Stimulated activated CD8-positive, alpha-beta memory T cell treated with anti-CD3 and anti-CD28 coated beads, Interleukin-15, amount 100 ng/mL, for 1 hour (primary cell): ENCODE results near the gene MRC2.
"Not testable (repeated sequence)": the region's sequence is repeated elsewhere in the genome, so short reads cannot be mapped to it uniquely, and the experiment has no call there.

Source experiments
- DNase-seq: peaks from one replicate; pipeline ENCODE4 v3.0.0-alpha.2; 2020; ENCODE audit warnings: low read depth

Gene MRC2

DNA sequence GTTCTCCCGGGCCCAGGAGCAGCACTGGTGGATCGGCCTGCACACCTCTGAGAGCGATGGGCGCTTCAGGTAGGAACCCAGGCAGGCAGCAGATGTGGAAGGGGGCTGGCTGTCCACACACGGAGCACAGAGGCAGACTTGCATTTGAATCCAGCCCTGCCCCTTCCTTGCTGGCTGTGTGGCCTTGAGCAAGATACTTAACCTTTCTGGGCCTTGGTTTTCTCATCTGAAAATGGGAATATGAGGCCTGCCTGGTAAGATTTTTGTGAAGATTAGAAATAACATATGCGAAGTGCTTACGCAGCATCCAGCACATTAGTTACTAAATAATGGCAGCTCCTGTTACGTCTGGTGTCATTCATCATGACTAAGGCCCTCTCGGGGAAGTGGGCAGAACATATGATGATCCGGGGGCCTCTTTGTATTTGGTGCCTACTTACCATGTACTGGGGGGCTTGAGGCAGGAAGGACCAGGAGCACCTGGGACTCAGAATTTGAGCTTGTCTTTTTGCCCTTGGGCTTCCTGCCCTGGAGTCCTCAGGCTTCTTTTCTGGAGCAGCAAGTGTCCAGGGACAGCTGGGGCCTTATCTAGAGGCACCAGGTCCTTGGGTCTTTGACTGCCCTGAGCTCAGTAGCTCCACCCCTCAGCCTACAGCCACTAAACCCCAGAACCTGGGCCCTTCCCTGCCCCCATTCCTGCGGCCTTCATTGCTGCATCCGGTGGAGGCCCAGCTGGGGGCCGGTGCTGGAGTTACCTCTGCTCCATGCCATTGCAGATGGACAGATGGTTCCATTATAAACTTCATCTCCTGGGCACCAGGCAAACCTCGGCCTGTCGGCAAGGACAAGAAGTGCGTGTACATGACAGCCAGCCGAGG, 53.8 kb downstream of the MRC2 start:
- no peak for DNase-seq

DNA sequence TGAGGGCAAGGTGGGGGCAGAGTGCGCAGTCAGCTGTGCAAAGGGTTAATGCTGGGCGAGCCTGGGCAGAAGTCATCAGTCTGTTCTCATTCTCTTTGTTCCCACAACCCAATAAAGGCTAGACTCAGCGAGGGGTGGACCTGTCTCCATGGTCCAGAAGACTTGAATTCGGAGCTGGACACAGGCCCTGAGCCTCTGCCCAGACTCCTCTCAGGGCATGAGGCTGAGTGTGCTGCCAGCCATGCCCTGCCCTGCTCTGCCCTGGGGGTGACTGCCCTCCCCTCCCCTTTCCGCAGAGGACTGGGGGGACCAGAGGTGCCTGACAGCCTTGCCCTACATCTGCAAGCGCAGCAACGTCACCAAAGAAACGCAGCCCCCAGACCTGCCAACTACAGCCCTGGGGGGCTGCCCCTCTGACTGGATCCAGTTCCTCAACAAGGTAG, 54.5 kb downstream of the MRC2 start:
- DNase-seq, result no peak

DNA sequence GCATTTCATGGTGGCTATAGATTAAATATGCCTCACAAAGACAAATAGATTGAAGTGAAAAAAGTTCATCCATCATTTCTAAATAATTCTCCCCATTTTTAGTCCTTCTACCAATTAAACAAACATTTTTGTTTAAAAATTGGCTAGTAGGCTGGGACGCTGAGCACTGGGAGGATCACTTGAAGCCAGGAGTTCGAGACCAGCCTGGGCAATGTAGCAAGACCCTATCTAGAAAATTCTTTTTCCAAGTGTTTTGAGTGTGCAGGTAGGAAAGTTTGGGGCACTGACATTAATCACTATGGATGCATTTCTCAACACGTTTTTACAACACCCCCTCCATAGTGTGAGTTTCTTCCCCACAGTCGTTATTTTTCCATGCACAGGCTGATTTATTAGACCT, 56.7 kb downstream of the MRC2 start:
- no peak for DNase-seq

DNA sequence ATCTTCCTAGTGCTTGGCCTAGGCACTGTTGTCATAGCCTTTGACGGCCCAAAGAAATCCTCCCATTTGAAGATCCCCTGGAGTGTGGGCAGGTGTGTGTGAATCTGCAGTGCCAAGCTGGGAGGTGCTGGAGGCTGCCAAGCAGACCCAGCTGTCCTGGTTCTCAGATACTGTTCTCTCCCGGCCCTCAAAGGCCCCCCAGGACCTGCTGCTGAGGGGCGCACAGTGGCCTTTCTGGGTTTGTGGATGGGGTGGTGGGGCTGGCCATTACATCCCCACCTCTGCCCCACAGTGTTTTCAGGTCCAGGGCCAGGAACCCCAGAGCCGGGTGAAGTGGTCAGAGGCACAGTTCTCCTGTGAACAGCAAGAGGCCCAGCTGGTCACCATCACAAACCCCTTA, 60.5 kb downstream of the MRC2 start:
- DNase-seq, result no peak

DNA sequence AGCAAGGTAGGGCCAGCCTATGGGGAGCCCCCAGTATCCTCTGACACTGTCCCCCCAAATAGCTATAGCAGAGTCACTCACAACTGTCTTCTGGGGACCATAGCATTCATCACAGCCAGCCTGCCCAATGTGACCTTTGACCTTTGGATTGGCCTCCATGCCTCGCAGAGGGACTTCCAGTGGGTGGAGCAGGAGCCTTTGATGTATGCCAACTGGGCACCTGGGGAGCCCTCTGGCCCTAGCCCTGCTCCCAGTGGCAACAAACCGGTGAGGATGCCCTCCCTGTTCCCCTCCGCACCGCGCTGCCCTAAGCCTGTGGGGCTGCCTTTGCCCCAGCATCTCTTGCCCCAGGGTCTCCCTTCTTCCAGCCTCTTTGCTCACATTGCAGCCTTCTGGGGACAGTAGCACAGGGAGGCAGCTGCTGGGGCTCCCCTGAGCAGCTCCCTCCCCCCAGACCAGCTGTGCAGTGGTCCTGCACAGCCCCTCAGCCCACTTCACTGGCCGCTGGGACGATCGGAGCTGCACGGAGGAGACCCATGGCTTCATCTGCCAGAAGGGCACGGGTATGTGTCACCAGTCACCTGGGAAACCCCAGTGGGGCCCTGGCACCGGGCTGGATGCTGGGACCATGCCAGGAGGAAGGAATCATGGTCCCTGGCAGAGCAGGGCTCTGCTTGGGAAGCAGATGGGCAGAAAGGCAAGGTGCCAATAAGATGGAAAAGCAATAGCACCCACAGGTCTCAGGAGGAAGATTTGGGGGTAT, 61.1 kb downstream of the MRC2 start:
- no peak for DNase-seq

DNA sequence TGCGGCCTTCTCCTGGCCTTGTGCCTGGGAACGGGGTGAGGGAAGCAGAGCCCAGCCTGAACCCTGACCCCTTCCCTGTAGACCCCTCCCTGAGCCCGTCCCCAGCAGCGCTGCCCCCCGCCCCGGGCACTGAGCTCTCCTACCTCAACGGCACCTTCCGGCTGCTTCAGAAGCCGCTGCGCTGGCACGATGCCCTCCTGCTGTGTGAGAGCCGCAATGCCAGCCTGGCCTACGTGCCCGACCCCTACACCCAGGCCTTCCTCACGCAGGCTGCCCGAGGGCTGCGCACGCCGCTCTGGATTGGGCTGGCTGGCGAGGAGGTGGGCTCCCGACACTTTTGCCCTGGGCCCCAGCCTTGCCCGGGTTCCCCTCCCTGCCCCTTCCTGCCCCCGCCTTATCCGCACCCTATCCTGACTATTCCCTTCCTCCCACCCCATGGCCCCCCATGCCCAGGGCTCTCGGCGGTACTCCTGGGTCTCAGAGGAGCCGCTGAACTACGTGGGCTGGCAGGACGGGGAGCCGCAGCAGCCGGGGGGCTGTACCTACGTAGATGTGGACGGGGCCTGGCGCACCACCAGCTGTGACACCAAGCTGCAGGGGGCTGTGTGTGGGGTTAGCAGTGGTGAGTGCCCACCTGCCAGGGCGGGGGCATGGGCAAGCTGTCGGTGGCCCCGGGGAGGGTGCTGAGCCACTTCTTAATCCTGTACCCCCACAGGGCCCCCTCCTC, 62.1 kb downstream of the MRC2 start:
- no peak for DNase-seq

DNA sequence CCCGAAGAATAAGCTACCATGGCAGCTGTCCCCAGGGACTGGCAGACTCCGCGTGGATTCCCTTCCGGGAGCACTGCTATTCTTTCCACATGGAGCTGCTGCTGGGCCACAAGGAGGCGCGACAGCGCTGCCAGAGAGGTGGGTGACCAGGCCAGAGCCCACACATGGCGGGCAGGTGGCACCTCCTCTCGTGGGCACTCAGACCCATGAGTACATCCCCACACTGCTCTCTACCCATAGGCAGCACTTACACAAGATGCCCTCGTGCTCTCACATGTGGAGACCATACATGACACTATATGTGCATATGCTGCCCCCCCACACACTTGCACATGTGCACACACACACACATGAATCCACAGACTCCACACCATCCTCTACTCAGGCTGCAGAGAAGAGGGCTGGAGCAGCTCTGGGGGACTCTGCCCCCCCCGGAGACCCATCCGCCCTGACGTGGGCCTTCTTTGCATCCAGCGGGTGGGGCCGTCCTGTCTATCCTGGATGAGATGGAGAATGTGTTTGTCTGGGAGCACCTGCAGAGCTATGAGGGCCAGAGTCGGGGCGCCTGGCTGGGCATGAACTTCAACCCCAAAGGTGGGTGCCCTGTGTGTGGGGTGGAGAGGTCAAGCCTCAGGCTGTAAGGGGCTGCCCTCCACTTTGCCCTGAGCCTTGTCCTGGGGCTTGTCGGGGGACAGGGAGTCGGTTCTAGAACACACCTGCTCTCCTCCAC, 62.9 kb downstream of the MRC2 start:
- DNase-seq, result no peak

DNA sequence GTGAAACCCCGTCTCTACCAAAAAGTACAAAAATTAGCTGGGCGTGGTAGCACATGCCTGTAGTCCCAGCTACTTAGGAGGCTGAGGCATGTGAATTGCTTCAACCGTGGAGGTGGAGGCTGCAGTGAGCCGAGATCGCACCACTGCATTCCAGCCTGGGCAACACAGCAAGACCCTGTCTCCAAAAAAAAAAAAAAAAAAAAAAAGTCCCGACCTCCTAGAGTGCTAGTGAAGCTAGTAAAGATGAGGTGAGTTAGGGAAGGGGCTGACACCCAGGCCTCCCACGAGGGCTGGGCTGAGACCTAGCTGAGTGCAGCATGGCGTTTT, 64.1 kb downstream of the MRC2 start:
- not testable (repeated sequence) for DNase-seq

DNA sequence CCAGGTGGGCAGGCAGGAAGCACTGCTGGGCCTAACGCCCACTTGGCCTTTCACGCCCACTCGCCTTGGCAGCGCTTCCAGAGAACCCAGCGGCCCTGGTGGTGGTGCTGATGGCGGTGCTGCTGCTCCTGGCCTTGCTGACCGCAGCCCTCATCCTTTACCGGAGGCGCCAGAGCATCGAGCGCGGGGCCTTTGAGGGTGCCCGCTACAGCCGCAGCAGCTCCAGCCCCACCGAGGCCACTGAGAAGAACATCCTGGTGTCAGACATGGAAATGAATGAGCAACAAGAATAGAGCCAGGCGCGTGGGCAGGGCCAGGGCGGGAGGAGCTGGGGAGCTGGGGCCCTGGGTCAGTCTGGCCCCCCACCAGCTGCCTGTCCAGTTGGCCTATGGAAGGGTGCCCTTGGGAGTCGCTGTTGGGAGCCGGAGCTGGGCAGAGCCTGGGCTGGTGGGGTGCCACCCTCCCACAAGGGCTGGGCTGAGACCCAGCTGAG, 64.7 kb downstream of the MRC2 start:
- no peak for DNase-seq

DNA sequence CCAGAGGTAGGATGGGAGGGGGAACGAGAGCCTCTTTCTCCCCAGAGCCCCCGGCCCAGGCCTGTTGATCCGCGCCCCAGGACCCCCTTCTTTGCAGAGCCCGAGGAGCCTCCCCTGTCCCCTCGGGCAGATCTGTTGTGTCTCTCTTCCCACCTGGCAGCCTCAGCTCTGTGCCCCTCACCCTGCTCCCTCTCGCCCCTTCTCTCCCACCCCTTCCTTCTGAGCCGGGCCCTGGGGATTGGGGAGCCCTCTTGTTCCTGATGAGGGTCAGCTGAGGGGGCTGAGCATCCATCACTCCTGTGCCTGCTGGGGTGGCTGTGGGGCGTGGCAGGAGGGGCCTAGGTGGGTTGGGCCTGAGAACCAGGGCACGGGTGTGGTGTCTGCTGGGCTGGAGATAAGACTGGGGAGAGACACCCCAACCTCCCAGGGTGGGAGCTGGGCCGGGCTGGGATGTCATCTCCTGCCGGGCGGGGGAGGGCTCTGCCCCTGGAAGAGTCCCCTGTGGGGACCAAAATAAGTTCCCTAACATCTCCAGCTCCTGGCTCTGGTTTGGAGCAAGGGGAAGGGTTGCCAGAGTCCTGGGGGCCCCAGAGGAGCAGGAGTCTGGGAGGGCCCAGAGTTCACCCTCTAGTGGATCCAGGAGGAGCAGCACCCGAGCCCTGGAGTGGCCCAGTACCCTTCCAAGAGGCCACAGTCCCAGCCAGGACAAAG, 65.4 kb downstream of the MRC2 start:
- DNase-seq, result no peak

DNA sequence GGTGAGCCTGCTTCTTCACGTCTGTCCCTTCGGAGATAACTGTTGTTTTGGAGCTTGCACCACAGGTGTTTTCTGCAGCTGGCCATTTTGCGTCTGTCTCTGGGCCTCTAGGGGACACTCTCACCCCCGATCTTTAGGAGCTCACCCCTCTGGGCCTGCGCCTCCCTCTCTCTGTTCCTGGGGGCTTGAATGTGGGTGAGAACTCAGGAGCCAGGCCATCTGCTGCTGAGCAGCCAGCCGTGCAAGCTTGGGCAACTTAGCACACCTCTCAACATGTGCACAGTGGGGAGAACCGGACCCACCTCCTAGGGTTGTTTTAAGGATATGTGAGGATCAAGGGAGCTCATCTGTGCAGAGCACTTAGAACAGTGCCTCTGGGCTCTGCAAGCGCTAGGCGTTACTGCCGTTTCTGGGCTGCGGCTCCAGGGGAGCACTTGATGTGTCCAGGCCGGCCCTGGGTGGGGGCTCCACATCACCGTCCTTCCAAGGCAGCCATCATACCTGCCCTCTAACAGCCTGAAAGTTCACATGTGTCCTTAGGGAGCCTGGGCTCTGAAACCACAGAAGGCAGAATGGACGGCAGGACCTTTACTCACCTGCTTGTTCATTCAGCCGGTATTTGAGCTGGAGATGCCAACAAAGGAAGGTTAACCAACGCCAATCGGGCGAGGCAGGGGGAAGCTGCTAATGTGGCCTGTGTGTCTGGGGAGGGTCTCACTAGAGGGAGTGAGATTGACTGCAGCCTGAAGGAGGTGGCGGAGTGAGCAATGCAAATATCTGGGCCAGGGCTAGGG, 66.3 kb downstream of the MRC2 start:
- DNase-seq, result no peak

DNA sequence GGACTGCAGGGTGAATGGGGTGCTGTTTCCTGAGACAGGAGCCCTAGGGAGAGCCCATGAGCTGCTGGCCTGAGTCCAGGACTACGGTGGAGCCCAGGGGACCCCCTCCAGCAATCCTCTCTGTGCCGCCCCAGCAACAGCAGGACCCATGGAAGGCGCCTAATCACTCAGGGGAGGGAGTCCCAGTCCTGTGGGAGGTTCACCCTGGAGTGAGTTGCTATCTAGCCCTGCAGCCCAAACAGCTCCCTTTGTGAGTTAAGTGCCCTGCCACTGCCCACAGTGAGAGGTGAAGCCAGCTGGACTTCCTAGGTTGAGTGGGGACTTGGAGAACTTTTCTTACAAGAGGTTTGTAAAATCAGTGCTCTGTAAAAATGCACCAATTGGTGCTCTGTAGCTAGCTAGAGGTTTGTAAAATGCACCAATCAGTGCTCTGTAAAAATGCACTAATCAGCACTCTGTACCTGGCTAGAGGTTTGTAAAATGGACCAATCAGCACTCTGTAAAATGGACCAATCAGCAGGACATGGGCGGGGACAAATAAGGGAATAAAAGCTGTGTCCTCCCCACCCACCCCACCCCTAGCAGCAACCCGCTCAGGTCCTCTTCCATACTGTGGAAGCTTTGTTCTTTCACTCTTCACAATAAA, 67.7 kb downstream of the MRC2 start:
- not testable (repeated sequence) for DNase-seq

DNA sequence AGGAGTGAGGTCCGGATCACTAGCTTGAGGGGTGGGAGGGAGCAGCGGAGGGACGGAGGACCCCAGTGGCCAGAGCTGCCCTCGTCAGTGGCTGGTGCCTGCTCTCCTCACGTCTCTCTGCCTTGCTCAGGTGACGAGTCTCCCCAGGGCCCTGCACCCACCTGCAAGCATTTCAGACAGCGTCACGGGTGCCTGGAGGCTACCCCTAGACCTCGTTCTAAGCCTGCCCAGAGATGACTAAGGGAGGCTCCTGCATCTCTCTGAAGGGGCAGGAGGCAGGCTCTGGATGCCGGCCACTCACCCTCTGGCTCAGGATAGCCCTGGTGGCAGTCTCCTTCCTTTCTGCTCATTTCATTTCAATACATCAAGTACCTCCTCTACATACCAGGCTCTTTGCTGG, 68.8 kb downstream of the MRC2 start:
- DNase-seq, result no peak

DNA sequence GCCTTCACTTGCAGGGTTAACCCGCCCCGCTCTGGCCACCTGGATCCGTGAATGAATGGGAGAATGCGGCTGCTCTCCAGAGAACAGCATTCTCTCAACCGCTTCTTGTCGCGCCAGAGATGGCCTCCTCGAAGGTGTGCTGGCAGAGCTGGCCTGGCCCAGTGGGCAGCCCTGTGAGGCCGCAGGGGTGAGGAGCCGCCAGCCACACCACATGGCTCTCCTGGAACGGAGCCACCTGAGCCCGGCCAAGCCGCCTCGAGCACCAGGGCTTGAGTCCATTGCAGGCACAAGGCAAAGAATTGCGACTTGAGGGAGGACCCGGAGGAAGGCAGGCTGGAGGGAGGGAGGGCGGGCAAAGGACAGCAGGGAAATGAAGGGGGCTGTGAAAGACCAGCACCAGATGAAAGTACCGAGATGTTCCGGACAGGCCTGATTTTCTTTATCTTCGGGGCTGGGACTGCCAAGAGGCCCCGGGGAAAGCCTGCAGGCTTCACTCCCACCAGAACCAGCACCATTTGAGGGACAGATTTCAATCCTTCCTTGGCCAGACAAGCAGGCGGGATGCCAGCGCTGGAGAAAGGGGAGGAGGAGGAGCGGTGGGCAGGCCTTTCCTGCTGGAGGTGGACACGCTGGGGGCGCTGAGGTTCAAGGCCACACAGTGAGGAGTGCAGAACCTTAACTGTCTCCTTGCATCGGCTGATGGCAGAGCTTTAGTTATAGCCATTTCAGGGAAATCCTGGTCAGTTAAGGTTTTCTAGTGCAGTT, 69.4 kb downstream of the MRC2 start:
- DNase-seq, result no peak

DNA sequence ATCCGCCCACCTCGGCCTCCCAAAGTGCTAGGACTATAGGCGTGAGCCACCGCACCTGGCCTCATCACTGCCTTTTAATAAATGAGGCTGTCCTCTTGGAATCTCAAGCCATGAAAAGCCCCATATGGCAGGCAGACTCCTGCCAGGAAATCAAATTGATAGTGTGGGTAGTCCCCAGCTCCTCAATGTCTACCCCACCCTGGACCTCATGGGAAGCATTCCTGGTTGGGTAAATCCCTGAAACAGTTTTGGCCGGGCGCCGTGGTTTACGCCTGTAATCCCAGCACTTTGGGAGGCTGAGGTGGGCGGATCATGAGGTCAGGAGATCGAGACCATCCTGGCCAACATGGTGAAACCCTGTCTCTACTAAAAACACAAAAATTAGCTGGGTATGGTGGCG, 71.0 kb downstream of the MRC2 start:
- not testable (repeated sequence) for DNase-seq

DNA sequence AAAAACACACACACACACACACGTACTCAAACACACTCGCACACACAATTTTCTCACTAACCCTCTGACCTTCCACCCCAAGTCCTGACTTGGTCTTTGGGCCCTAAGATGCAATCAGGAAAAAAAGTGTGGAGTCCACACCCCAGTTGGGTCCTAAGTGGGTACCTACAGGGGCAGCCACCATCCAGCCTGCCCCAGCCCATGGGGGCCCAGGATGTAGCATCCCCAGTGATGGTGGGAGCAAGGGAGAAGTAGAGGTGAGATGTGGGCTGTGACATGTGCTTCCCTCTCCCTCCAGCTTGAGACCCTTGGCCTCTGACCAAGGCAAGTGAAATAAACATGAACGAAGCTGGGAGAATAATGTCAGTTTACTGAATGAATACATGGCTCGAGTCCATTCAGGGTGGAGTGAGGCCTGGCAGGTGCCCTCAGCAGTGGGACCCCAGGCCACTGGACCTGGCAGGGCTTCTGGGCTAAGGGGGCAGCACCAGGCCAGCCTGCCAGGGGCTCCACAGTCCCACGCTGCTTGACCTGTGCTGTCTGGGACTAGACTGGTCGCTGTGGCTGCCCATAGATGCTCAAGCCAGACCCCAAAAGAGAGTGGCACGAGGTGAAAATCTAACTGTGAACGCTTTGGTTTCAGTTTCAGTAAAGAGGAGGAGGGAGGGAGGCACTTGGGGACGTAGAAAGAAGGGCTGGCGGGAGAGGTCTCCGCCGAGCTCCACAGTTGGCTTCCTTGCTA, 73.7 kb downstream of the MRC2 start:
- DNase-seq, result no peak

DNA sequence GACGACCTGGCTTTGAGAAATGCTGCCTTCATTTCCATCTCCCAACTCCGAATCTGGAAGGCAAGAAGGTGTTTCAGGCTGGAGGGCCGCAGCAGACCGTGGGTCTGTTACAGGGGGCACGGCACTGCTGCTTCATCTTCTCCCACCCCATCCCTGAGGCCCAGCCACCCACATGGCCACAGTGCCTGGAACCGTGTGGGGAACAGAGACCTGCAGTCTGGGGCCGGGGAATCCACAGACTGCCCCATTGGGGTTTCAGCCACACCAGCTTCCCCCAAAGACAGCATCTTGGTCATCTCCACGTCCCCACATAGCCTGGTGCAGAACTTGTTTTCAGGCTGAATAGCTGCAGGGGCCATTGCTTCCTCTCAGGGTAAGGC, 74.2 kb downstream of the MRC2 start:
- DNase-seq, result no peak

DNA sequence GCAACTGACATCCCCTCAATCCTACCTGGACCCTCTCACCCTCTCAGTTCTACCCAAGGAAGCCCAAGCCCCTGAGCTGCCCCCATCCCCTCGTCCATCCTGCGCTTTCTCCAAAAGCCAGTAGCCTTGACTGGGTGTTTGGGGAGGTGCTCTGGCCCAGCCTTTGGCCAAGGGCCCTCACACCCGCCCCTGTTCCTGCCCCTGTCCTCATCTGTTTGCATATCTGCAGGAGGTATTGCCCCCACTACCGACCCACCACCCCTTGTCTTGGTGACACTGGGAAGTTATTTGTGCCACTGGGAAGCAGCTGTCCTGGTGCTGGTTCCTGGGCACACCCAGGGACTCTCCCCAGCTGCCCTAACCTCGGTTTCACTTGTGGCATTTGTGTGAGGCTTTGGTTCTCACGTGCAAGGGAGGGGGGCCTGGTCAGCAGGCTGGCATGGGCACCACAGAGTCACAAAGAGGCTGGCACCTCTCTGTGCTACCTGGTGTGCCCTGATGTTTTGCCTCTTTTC, 75.3 kb downstream of the MRC2 start:
- DNase-seq, result no peak
